OCI-LY1 (cell line): Measurements from ENCODE around the gene TMEM131.

Experiments
- H2AFZ ChIP-seq: fragments of 200-600 bp; sonication (generic), shearing (Covaris generic); 2 replicates; pipeline ENCODE4 v1.6.0; 2014; ENCODE audit warnings: antibody characterized with exemption, mild to moderate bottlenecking, low read length
- H3F3A ChIP-seq: fragments of 200-600 bp; sonication (generic), shearing (Covaris generic); 2 replicates; pipeline ENCODE4 v1.6.0; 2014; ENCODE audit warnings: mild to moderate bottlenecking, antibody characterized with exemption, low read length, moderate library complexity; ENCODE audit not compliant: insufficient read depth
- H3K27ac ChIP-seq: fragments of 200-600 bp; sonication (generic); 2 replicates; pipeline ENCODE4 v1.5.1; 2014; ENCODE audit warnings: low read length, mixed run types, mild to moderate bottlenecking, low read depth; ENCODE audit not compliant: poor library complexity, severe bottlenecking
- H3K27me3 ChIP-seq: fragments of 200-600 bp; sonication (generic); 2 replicates; pipeline ENCODE4 v1.6.0; 2014; ENCODE audit warnings: antibody characterized with exemption, mild to moderate bottlenecking, low read length, moderate library complexity; ENCODE audit not compliant: insufficient read depth
- H3K36me3 ChIP-seq: fragments of 200-600 bp; sonication (generic); 2 replicates; pipeline ENCODE4 v1.6.1; 2014; ENCODE audit warnings: mild to moderate bottlenecking, antibody characterized with exemption, low read length, moderate library complexity, mixed read lengths; ENCODE audit not compliant: insufficient read depth
- H3K4me1 ChIP-seq: fragments of 200-600 bp; sonication (generic); 2 replicates; pipeline ENCODE4 v1.5.1; 2014; ENCODE audit warnings: mild to moderate bottlenecking, low read length, moderate library complexity; ENCODE audit not compliant: insufficient read depth, severe bottlenecking
- H3K4me2 ChIP-seq: fragments of 200-600 bp; sonication (generic), shearing (Covaris generic); 2 replicates; pipeline ENCODE4 v1.6.1; 2014; ENCODE audit warnings: low read length
- H3K4me3 ChIP-seq: fragments of 200-600 bp; sonication (generic); 2 replicates; pipeline ENCODE4 v1.5.1; 2014; ENCODE audit warnings: low read length, low read depth, mild to moderate bottlenecking, mixed read lengths; ENCODE audit not compliant: poor library complexity, severe bottlenecking
- H3K79me2 ChIP-seq: fragments of 200-600 bp; shearing (Covaris generic); 2 replicates; pipeline ENCODE4 v1.6.1; 2016; ENCODE audit warnings: mixed run types, low read length, mixed read lengths; ENCODE audit not compliant: insufficient read depth
- H3K9ac ChIP-seq: fragments of 200-600 bp; sonication (generic), shearing (Covaris generic); 2 replicates; pipeline ENCODE4 v1.6.1; 2014; ENCODE audit warnings: mild to moderate bottlenecking, low read length, mixed read lengths
- H3K9me2 ChIP-seq: fragments of 200-600 bp; sonication (generic), shearing (Covaris generic); 2 replicates; pipeline ENCODE4 v1.6.1; 2014; ENCODE audit warnings: low read depth, mild to moderate bottlenecking, low read length, mixed read lengths
- H3K9me3 ChIP-seq: fragments of 200-600 bp; shearing (Covaris generic); 2 replicates; pipeline ENCODE4 v1.6.1; 2014; ENCODE audit warnings: low read length, mixed read lengths
- H4K20me1 ChIP-seq: fragments of 200-600 bp; sonication (generic), shearing (Covaris generic); 2 replicates; pipeline ENCODE4 v1.6.0; 2016; ENCODE audit warnings: mild to moderate bottlenecking, low read length; ENCODE audit not compliant: insufficient read depth
- CTCF ChIP-seq: fragments of 200-600 bp; sonication (generic), shearing (Covaris generic); IDR thresholded peaks from 2 replicates; pipeline ENCODE4 v1.5.1; 2017; ENCODE audit warnings: mild to moderate bottlenecking, antibody characterized with exemption, low read length, moderate library complexity, mixed read lengths
- EZH2 ChIP-seq: fragments of 200-600 bp; sonication (generic), shearing (Covaris generic); IDR thresholded peaks from 2 replicates; pipeline ENCODE4 v1.8.0; 2017; ENCODE audit warnings: borderline replicate concordance, mixed run types, mild to moderate bottlenecking, antibody characterized with exemption, low read length, moderate library complexity, mixed read lengths

Gene TMEM131

GRCh38 chr2:97796465-97797126, 199.2 kb downstream of the TMEM131 start:
- no peak overlapping the region for H3K4me3 ChIP-seq
- H3K9ac ChIP-seq, result no peak overlapping the region
- TF ChIP-seq EZH2, result no peak
- TF ChIP-seq CTCF, result no peak
- H3K27ac ChIP-seq, result no peak overlapping the region
- no peaks in the 10 kb centered on the region for H3K9me3 ChIP-seq
- no peaks in the 10 kb centered on the region for H4K20me1 ChIP-seq
- H2AFZ ChIP-seq, result no peak overlapping the region
- no peaks in the 10 kb centered on the region for H3K79me2 ChIP-seq
- H3K9me2 ChIP-seq, result no peaks in the 10 kb centered on the region
- no peaks in the 10 kb centered on the region for H3K27me3 ChIP-seq
- H3K4me1 ChIP-seq, result no peaks in the 10 kb centered on the region
- peaks cover 19% of the 10 kb centered on the region for H3K36me3 ChIP-seq
- H3K4me2 ChIP-seq, result no peak overlapping the region
- no peaks in the 10 kb centered on the region for H3F3A ChIP-seq

- no peaks in the 10 kb centered on the region for H3K4me1 ChIP-seq
- H3K4me2 ChIP-seq, result no peak overlapping the region
- H3K9me3 ChIP-seq, result no peaks in the 10 kb centered on the region
- H3K9ac ChIP-seq, result no peak overlapping the region
- H2AFZ ChIP-seq, result no peak overlapping the region
- H3K79me2 ChIP-seq, result no peaks in the 10 kb centered on the region
- no peaks in the 10 kb centered on the region for H3F3A ChIP-seq
- no peaks in the 10 kb centered on the region for H3K27me3 ChIP-seq
- no peaks in the 10 kb centered on the region for H3K9me2 ChIP-seq
- no peak overlapping the region for H3K4me3 ChIP-seq
- H3K36me3 ChIP-seq, result peaks cover 6% of the 10 kb centered on the region; the same call in 1 of the 2 replicates
- no peaks in the 10 kb centered on the region for H4K20me1 ChIP-seq
- TF ChIP-seq EZH2 (no peak), CTCF (no peak)
- no peak overlapping the region for H3K27ac ChIP-seq
Observed at GRCh38 chr2:97792416-97792815, 203.3 kb downstream of the TMEM131 start.

GRCh38 chr2:97788986-97789644, 206.6 kb downstream of the TMEM131 start:
- H3K4me1 ChIP-seq, result no peaks in the 10 kb centered on the region
- no peak overlapping the region for H3K9ac ChIP-seq
- TF ChIP-seq EZH2 (no peak), CTCF (no peak)
- H3K79me2 ChIP-seq, result no peaks in the 10 kb centered on the region
- H3K9me3 ChIP-seq, result no peaks in the 10 kb centered on the region
- H3K4me3 ChIP-seq, result no peak overlapping the region
- no peak overlapping the region for H3K27ac ChIP-seq
- H3K36me3 ChIP-seq, result peaks cover 6% of the 10 kb centered on the region; the same call in 1 of the 2 replicates
- H2AFZ ChIP-seq, result no peak overlapping the region
- no peak overlapping the region for H3K4me2 ChIP-seq
- H3K27me3 ChIP-seq, result no peaks in the 10 kb centered on the region
- H4K20me1 ChIP-seq, result no peaks in the 10 kb centered on the region
- H3F3A ChIP-seq, result no peaks in the 10 kb centered on the region
- H3K9me2 ChIP-seq, result no peaks in the 10 kb centered on the region
